NCI-H2196 treated with DMSO at 0.1 percent for 48 hours (cell line): ENCODE results near the gene CTNNA3.
"Not testable (repeated sequence)": the region's sequence is repeated elsewhere in the genome, so short reads cannot be mapped to it uniquely, and the experiment has no call there.

ENCODE experiments used
- DNase-seq: peaks from one replicate; lab custom pipeline; 2025; ENCODE audit not compliant: unreplicated experiment; lab: John Stamatoyannopoulos, UW

The CTNNA3 gene

GRCh38 chr10:67603701-67604100, 92.3 kb downstream of the CTNNA3 start:
- no peak for DNase-seq

- no peak for DNase-seq
Observed at GRCh38 chr10:67603086-67603485, 92.9 kb downstream of the CTNNA3 start.

- no peak for DNase-seq
Observed at GRCh38 chr10:67602268-67602950, 93.6 kb downstream of the CTNNA3 start.

GRCh38 chr10:67599597-67599996, 96.4 kb downstream of the CTNNA3 start:
- DNase-seq: no peak

GRCh38 chr10:67596641-67597040, 99.4 kb downstream of the CTNNA3 start:
- DNase-seq: no peak

GRCh38 chr10:67587771-67588170, 108.2 kb downstream of the CTNNA3 start:
- DNase-seq: no peak

- no peak for DNase-seq
Observed at GRCh38 chr10:67575532-67575931, 120.5 kb downstream of the CTNNA3 start.

GRCh38 chr10:67573484-67573883, 122.5 kb downstream of the CTNNA3 start:
- no peak for DNase-seq

GRCh38 chr10:67571503-67571902, 124.5 kb downstream of the CTNNA3 start:
- no peak for DNase-seq

- not testable (repeated sequence) for DNase-seq
Observed at GRCh38 chr10:67558311-67558710, 137.7 kb downstream of the CTNNA3 start.

- DNase-seq: no peak
Observed at GRCh38 chr10:67553254-67553653, 142.7 kb downstream of the CTNNA3 start.

- no peak for DNase-seq
Observed at GRCh38 chr10:67550838-67551402, 145.1 kb downstream of the CTNNA3 start.

GRCh38 chr10:67550046-67550445, 145.9 kb downstream of the CTNNA3 start:
- DNase-seq: no peak

GRCh38 chr10:67549390-67549789, 146.6 kb downstream of the CTNNA3 start:
- DNase-seq: no peak

- no peak for DNase-seq
Observed at GRCh38 chr10:67541411-67541810, 154.6 kb downstream of the CTNNA3 start.

GRCh38 chr10:67539312-67539711, 156.7 kb downstream of the CTNNA3 start:
- DNase-seq: no peak

- no peak for DNase-seq
Observed at GRCh38 chr10:67537906-67538305, 158.1 kb downstream of the CTNNA3 start.

- DNase-seq: no peak
Observed at GRCh38 chr10:67533376-67533775, 162.6 kb downstream of the CTNNA3 start.

- not testable (repeated sequence) for DNase-seq
Observed at GRCh38 chr10:67530990-67531389, 165.0 kb downstream of the CTNNA3 start.

- no peak for DNase-seq
Observed at GRCh38 chr10:67527351-67527750, 168.6 kb downstream of the CTNNA3 start.

GRCh38 chr10:67521546-67521945, 174.4 kb downstream of the CTNNA3 start:
- no peak for DNase-seq

- DNase-seq: no peak
Observed at GRCh38 chr10:67520924-67521520, 175.0 kb downstream of the CTNNA3 start.

- no peak for DNase-seq
Observed at GRCh38 chr10:67519434-67519833, 176.6 kb downstream of the CTNNA3 start.
